Measurements from ENCODE around the gene MT1M. TPM values are rescaled to one million over a fixed set of nuclear protein-coding genes. Genes with fewer than 3 reads are reported as not detected.

Gene MT1M
- total and polyA plus RNA-seq, 2 experiments from 2014 or later, result not detected

GRCh38 chr16:56609463-56609921 lies 23.0 kb upstream of the MT1M start:
- H3K27me3 ChIP-seq, result peaks cover 75% of the 10 kb centered on the region
- peak in 1 of 2 donors; percentile 88 for DNase-seq (ENCODE audit: low read depth in 1 of 2, low spot score in 1 of 2)

GRCh38 chr16:56610017-56610608 lies 22.3 kb upstream of the MT1M start:
- Histone ChIP-seq H3K27me3 (peaks cover 82% of the 10 kb centered on the region), H3K4me3 (no peak overlapping the region), H3K27ac (no peak overlapping the region), H3K9me3 (ENCODE audit: low read depth) (no peaks in the 10 kb centered on the region), H3K4me1 (ENCODE audit: low read depth) (peaks cover 11% of the 10 kb centered on the region), H3K36me3 (no peaks in the 10 kb centered on the region)
- peak in 1 of 2 donors; percentile 85 for DNase-seq (ENCODE audit: low read depth in 1 of 2, low spot score in 1 of 2)
- TF ChIP-seq CTCF (IDR thresholded peaks at IDR 0.05; ENCODE audit: low read depth, low read length), result no peak

More at GRCh38 chr16:56609463-56609921, 23.0 kb upstream of the MT1M start:
- peaks cover 11% of the 10 kb centered on the region for H3K4me1 ChIP-seq (ENCODE audit: low read depth)
- no peak overlapping the region for H3K27ac ChIP-seq
- no peaks in the 10 kb centered on the region for H3K36me3 ChIP-seq
- H3K9me3 ChIP-seq (ENCODE audit: low read depth), result no peaks in the 10 kb centered on the region
- no peak for TF ChIP-seq CTCF (IDR thresholded peaks at IDR 0.05; ENCODE audit: low read depth, low read length)
- no peak overlapping the region for H3K4me3 ChIP-seq

- no peak for TF ChIP-seq CTCF (IDR thresholded peaks at IDR 0.05; ENCODE audit: low read depth, low read length)
- Histone ChIP-seq H3K4me3 (no peak overlapping the region), H3K9me3 (ENCODE audit: low read depth) (no peaks in the 10 kb centered on the region), H3K27ac (no peak overlapping the region), H3K4me1 (ENCODE audit: low read depth) (peaks cover 11% of the 10 kb centered on the region), H3K27me3 (peaks cover 87% of the 10 kb centered on the region), H3K36me3 (no peaks in the 10 kb centered on the region)
- peak in 1 of 2 donors; percentile 46 for DNase-seq (ENCODE audit: low read depth in 1 of 2, low spot score in 1 of 2)
Measured at GRCh38 chr16:56610609-56611111, 21.8 kb upstream of the MT1M start.

GRCh38 chr16:56611281-56611833 lies 21.1 kb upstream of the MT1M start:
- H3K27ac ChIP-seq, result no peak overlapping the region
- H3K27me3 ChIP-seq, result peaks cover 94% of the 10 kb centered on the region

GRCh38 chr16:56613706-56614105 lies 18.8 kb upstream of the MT1M start:
- DNase-seq (ENCODE audit: low read depth in 1 of 2, low spot score in 1 of 2), result no peak
- Histone ChIP-seq H3K9me3 (ENCODE audit: low read depth) (no peaks in the 10 kb centered on the region), H3K4me1 (ENCODE audit: low read depth) (peaks cover 9% of the 10 kb centered on the region), H3K27ac (no peak overlapping the region), H3K4me3 (no peak overlapping the region), H3K36me3 (no peaks in the 10 kb centered on the region), H3K27me3 (peaks cover 100% of the 10 kb centered on the region)
- no peak for TF ChIP-seq CTCF (IDR thresholded peaks at IDR 0.05; ENCODE audit: low read depth, low read length)

More at GRCh38 chr16:56611281-56611833, 21.1 kb upstream of the MT1M start:
- no peaks in the 10 kb centered on the region for H3K36me3 ChIP-seq
- no peak for TF ChIP-seq CTCF (IDR thresholded peaks at IDR 0.05; ENCODE audit: low read depth, low read length)
- no peaks in the 10 kb centered on the region for H3K9me3 ChIP-seq (ENCODE audit: low read depth)
- peak in 1 of 2 donors; percentile 58 for DNase-seq (ENCODE audit: low read depth in 1 of 2, low spot score in 1 of 2)
- no peak overlapping the region for H3K4me3 ChIP-seq
- H3K4me1 ChIP-seq (ENCODE audit: low read depth), result peaks cover 11% of the 10 kb centered on the region

Measured in cardiac muscle cell (in vitro differentiated cells and primary cell).